ENCODE measurements around the gene ARHGDIG.
"Not testable (repeated sequence)": the region's sequence is repeated elsewhere in the genome, so short reads cannot be mapped to it uniquely, and the experiment has no call there.

The ARHGDIG gene

GRCh38 chr16:264440-264951 is 15.9 kb upstream of the ARHGDIG start:
- no peak for DNase-seq

- no peak for DNase-seq
Measured at GRCh38 chr16:265002-265529, 15.3 kb upstream of the ARHGDIG start.

- DNase-seq, result no peak
Measured at GRCh38 chr16:265711-266110, 14.7 kb upstream of the ARHGDIG start.

GRCh38 chr16:266258-267164 is 13.9 kb upstream of the ARHGDIG start:
- DNase-seq, result no peak

GRCh38 chr16:267562-267961 is 12.8 kb upstream of the ARHGDIG start:
- not testable (repeated sequence) for DNase-seq

GRCh38 chr16:268141-269053 is 12.0 kb upstream of the ARHGDIG start:
- no peak for DNase-seq

GRCh38 chr16:269061-269796 is 11.2 kb upstream of the ARHGDIG start:
- DNase-seq, result no peak

GRCh38 chr16:270381-271255 is 9.8 kb upstream of the ARHGDIG start:
- no peak for DNase-seq

- DNase-seq, result no peak
Measured at GRCh38 chr16:272633-273546, 7.5 kb upstream of the ARHGDIG start.

- no peak for DNase-seq
Measured at GRCh38 chr16:273547-274421, 6.6 kb upstream of the ARHGDIG start.

GRCh38 chr16:275041-275641 is 5.2 kb upstream of the ARHGDIG start:
- no peak for DNase-seq

- DNase-seq, result no peak
Measured at GRCh38 chr16:275786-276232, 4.6 kb upstream of the ARHGDIG start, which contains the start of gene RGS11. Gene RGS11, minus strand, starts transcription at chr16:275944. Its CDS starts 33 bp downstream, at chr16:275911.

- DNase-seq, result no peak
Measured at GRCh38 chr16:276426-277077, 3.8 kb upstream of the ARHGDIG start.

- DNase-seq, result peak; percentile 54
Measured at GRCh38 chr16:278863-279366, 1.5 kb upstream of the ARHGDIG start.

- DNase-seq, result no peak
Measured at GRCh38 chr16:279531-279930, 860 bp upstream of the ARHGDIG start.

- DNase-seq, result no peak
Measured at GRCh38 chr16:280005-280460, 358 bp upstream of the ARHGDIG start.

- DNase-seq, result no peak
Measured at GRCh38 chr16:280991-281659, 734 bp downstream of the ARHGDIG start.
